H9 (cell line): ENCODE data around the gene GRIK4. TPM values are rescaled to one million over a fixed set of nuclear protein-coding genes. Genes with fewer than 3 reads are reported as not detected.

Source experiments
- DNase-seq: peaks from one replicate; pipeline ENCODE4 v3.0.0-alpha.2; 2017
- H2AFZ ChIP-seq: one replicate; pipeline ENCODE4 v1.6.1; 2013; ENCODE audit warnings: mild to moderate bottlenecking, low read length, control low read depth, moderate library complexity
- H2AK5ac ChIP-seq: 2 replicates; pipeline ENCODE4 v1.6.1; 2013; ENCODE audit warnings: low read length, control low read depth, mixed read lengths; ENCODE audit not compliant: insufficient read length
- H2BK120ac ChIP-seq: one replicate; pipeline ENCODE4 v1.6.1; 2013; ENCODE audit warnings: low read depth, mild to moderate bottlenecking, low read length, control low read depth, inconsistent platforms; ENCODE audit not compliant: poor library complexity, severe bottlenecking
- H2BK12ac ChIP-seq: 2 replicates; pipeline ENCODE4 v1.6.1; 2013; ENCODE audit warnings: low read length, control low read depth, mixed read lengths, low read depth; ENCODE audit not compliant: insufficient read length
- H2BK15ac ChIP-seq: 2 replicates; pipeline ENCODE4 v1.6.1; 2013; ENCODE audit warnings: low read depth, low read length, control low read depth
- H2BK20ac ChIP-seq: one replicate; pipeline ENCODE4 v1.6.1; 2013; ENCODE audit warnings: low read depth, mild to moderate bottlenecking, low read length, control low read depth, inconsistent platforms; ENCODE audit not compliant: poor library complexity, severe bottlenecking
- H2BK5ac ChIP-seq: 2 replicates; pipeline ENCODE4 v1.6.1; 2013; ENCODE audit warnings: low read length, control low read depth, mixed read lengths; ENCODE audit not compliant: insufficient read length
- H3K14ac ChIP-seq: 2 replicates; pipeline ENCODE4 v1.6.1; 2013; ENCODE audit warnings: low read length, control low read depth; ENCODE audit not compliant: insufficient read depth
- H3K18ac ChIP-seq: 2 replicates; pipeline ENCODE4 v1.6.1; 2013; ENCODE audit warnings: low read depth, mild to moderate bottlenecking, mixed read lengths, low read length, control low read depth; ENCODE audit not compliant: insufficient read length
- H3K23ac ChIP-seq: 2 replicates; pipeline ENCODE4 v1.6.1; 2013; ENCODE audit warnings: low read length, control low read depth, mixed read lengths, low read depth; ENCODE audit not compliant: insufficient read length
- H3K23me2 ChIP-seq: 2 replicates; pipeline ENCODE4 v1.6.1; 2013; ENCODE audit warnings: low read depth, mild to moderate bottlenecking, mixed read lengths, low read length, control low read depth; ENCODE audit not compliant: insufficient read length, poor library complexity, severe bottlenecking
- H3K27ac ChIP-seq: 2 replicates; pipeline ENCODE4 v1.5.1; 2013; ENCODE audit warnings: low read length, control low read depth, mixed read lengths, low read depth; ENCODE audit not compliant: insufficient read length
- H3K27me3 ChIP-seq: 2 replicates; pipeline ENCODE4 v1.6.1; 2013; ENCODE audit warnings: low read length, control low read depth, inconsistent platforms; ENCODE audit not compliant: insufficient read depth
- H3K4ac ChIP-seq: 2 replicates; pipeline ENCODE4 v1.6.1; 2013; ENCODE audit warnings: low read depth, mild to moderate bottlenecking, control low read depth, inconsistent platforms, low read length, moderate library complexity
- H3K4me1 ChIP-seq: 2 replicates; pipeline ENCODE4 v1.6.1; 2013; ENCODE audit warnings: low read length, control low read depth, inconsistent platforms; ENCODE audit not compliant: insufficient read depth
- H3K4me2 ChIP-seq: 2 replicates; pipeline ENCODE4 v1.6.1; 2013; ENCODE audit warnings: low read length, control low read depth, mixed read lengths; ENCODE audit not compliant: insufficient read length, insufficient read depth
- H3K56ac ChIP-seq: 2 replicates; pipeline ENCODE4 v1.6.1; 2013; ENCODE audit warnings: low read depth, mild to moderate bottlenecking, mixed read lengths, low read length, control low read depth; ENCODE audit not compliant: insufficient read length
- H3K79me1 ChIP-seq: 2 replicates; pipeline ENCODE4 v1.6.1; 2013; ENCODE audit warnings: low read depth, mild to moderate bottlenecking, moderate library complexity, low read length, control low read depth, inconsistent platforms; ENCODE audit not compliant: insufficient read depth, poor library complexity, severe bottlenecking
- H3K79me2 ChIP-seq: 2 replicates; pipeline ENCODE4 v1.6.1; 2013; ENCODE audit warnings: low read length, control low read depth, inconsistent platforms; ENCODE audit not compliant: insufficient read depth
- H3K9ac ChIP-seq: 2 replicates; pipeline ENCODE4 v1.6.1; 2013; ENCODE audit warnings: low read length, control low read depth, mixed read lengths; ENCODE audit not compliant: insufficient read length; ENCODE audit errors: extremely low read depth
- H3K9me3 ChIP-seq: one replicate; pipeline ENCODE4 v1.6.1; 2013; ENCODE audit warnings: low read depth, low read length, inconsistent platforms; ENCODE audit not compliant: control insufficient read depth
- H3T11ph ChIP-seq: one replicate; pipeline ENCODE4 v1.6.1; 2013; ENCODE audit warnings: mild to moderate bottlenecking, low read length, control low read depth, inconsistent platforms
- H4K20me1 ChIP-seq: one replicate; pipeline ENCODE4 v1.6.1; 2013; ENCODE audit not compliant: control insufficient read depth, insufficient read length, insufficient read depth
- H4K5ac ChIP-seq: 2 replicates; pipeline ENCODE4 v1.6.1; 2013; ENCODE audit warnings: low read depth, mild to moderate bottlenecking, mixed read lengths, low read length, control low read depth; ENCODE audit not compliant: insufficient read length
- H4K8ac ChIP-seq: replicated peaks from 2 replicates; pipeline ENCODE4 v1.6.1; 2013; ENCODE audit warnings: low read length, control low read depth, mixed read lengths, low read depth; ENCODE audit not compliant: insufficient read length
- H4K91ac ChIP-seq: 2 replicates; pipeline ENCODE4 v1.6.1; 2013; ENCODE audit warnings: low read depth, mild to moderate bottlenecking, moderate library complexity, mixed read lengths, low read length, control low read depth; ENCODE audit not compliant: insufficient read length
- H3K27ac Mint-ChIP-seq, 3 experiments: 2 replicates in 2 of 3; 3 replicates in 1 of 3; pipeline ENCODE4 v1.8.0; 2020 to 2021; ENCODE audit warnings: mixed read lengths in 3 of 3, mild to moderate bottlenecking in 1 of 3, moderate library complexity in 1 of 3
- H3K27me3 Mint-ChIP-seq: 2 replicates; pipeline ENCODE4 v1.8.0; 2021; ENCODE audit warnings: low read depth, mild to moderate bottlenecking, moderate library complexity, mixed read lengths
- H3K36me3 Mint-ChIP-seq, 3 experiments: 2 replicates in 2 of 3; 3 replicates in 1 of 3; pipeline ENCODE4 v1.8.0; 2020 to 2021; ENCODE audit warnings: low read depth in 3 of 3, mixed read lengths in 3 of 3; ENCODE audit not compliant: insufficient read depth in 1 of 3
- H3K4me1 Mint-ChIP-seq, 2 experiments: 2 replicates each; pipeline ENCODE4 v1.8.0; 2020; ENCODE audit warnings: mixed read lengths in 2 of 2
- H3K4me3 Mint-ChIP-seq, 2 experiments: 2 replicates in 1 of 2; 3 replicates in 1 of 2; pipeline ENCODE4 v1.8.0; 2020 to 2021; ENCODE audit warnings: mild to moderate bottlenecking in 2 of 2, mixed read lengths in 2 of 2, moderate library complexity in 1 of 2
- H3K9me3 Mint-ChIP-seq, 2 experiments: 2 replicates in 1 of 2; 3 replicates in 1 of 2; pipeline ENCODE4 v1.8.0; 2020; ENCODE audit warnings: mild to moderate bottlenecking in 2 of 2, mixed read lengths in 2 of 2, moderate library complexity in 1 of 2
- CTCF ChIP-seq: fragments of 200-600 bp; sonication (generic); conservative IDR thresholded peaks from 3 replicates; pipeline ENCODE4 v1.8.0; 2021; ENCODE audit warnings: antibody characterized with exemption, mild to moderate bottlenecking
- WGBS: extraction: QIAGEN DNeasy Blood & Tissue Kit; methylation state at CpG from one replicate; pipeline ENCODE4 v1.1.7; 2013; ENCODE audit warnings: missing lambda C conversion rate, low lambda C conversion rate, mixed read lengths; ENCODE audit not compliant: insufficient read length; ENCODE audit errors: extremely low coverage; 5-methylcytosine and 5-hydroxymethylcytosine counted together
- total RNA-seq: library from RNA; stranded (reverse); gene quantifications from 2 replicates; pipeline ENCODE4 v1.2.1, GENCODE V29; 2021

The GRIK4 gene
- total RNA-seq, 1 experiment from 2014 or later, result 2.3 TPM

- H2AFZ ChIP-seq, result no peak overlapping the region
- H4K91ac ChIP-seq, result no peak overlapping the region
- peaks cover 29% of the 10 kb centered on the region for H3K27me3 Mint-ChIP-seq
- H3K56ac ChIP-seq, result no peak overlapping the region
- H3K27ac ChIP-seq, result no peak overlapping the region
- H3K79me1 ChIP-seq, result no peaks in the 10 kb centered on the region
- H2BK20ac ChIP-seq, result no peak overlapping the region
- no peak overlapping the region; a peak in 1 of 7 replicates for H3K27ac Mint-ChIP-seq
- no peak overlapping the region for H3K4ac ChIP-seq
- no peak overlapping the region for H3K18ac ChIP-seq
- no peak for DNase-seq
- H3K4me2 ChIP-seq, result no peak overlapping the region
- WGBS, result no CpG with 5 or more reads among the region's 16 CpGs
- no peak overlapping the region for H2BK120ac ChIP-seq
- H4K20me1 ChIP-seq, result no peaks in the 10 kb centered on the region
- peaks cover 5 to 7% of the 10 kb centered on the region in 2 experiments; a peak in 4 of 5 replicates for H3K9me3 Mint-ChIP-seq
- H3T11ph ChIP-seq, result no peak overlapping the region
- H4K8ac ChIP-seq, result no peak overlapping the region
- H4K5ac ChIP-seq, result no peak overlapping the region
- no peaks in the 10 kb centered on the region for H3K23me2 ChIP-seq
- peaks cover 29 to 39% of the 10 kb centered on the region in 2 experiments for H3K4me1 Mint-ChIP-seq
- no peak overlapping the region for H3K4me3 Mint-ChIP-seq
- no peaks in the 10 kb centered on the region for H3K27me3 ChIP-seq
- H3K23ac ChIP-seq, result no peak overlapping the region
- H3K14ac ChIP-seq, result no peak overlapping the region
- H2BK12ac ChIP-seq, result no peak overlapping the region
- no peaks in the 10 kb centered on the region for H3K79me2 ChIP-seq
- 0 out of 2 replicates have a peak, but pooled peaks cover 2% of the 10 kb centered on the region for H3K4me1 ChIP-seq
- no peak overlapping the region for H2BK15ac ChIP-seq
- no peak for TF ChIP-seq CTCF
- peaks cover 0 to 9% (median 3%) of the 10 kb centered on the region in 3 experiments; a peak in 3 of 7 replicates for H3K36me3 Mint-ChIP-seq
- H2AK5ac ChIP-seq, result no peak overlapping the region
- no peak overlapping the region for H3K9ac ChIP-seq
- H3K9me3 ChIP-seq, result no peaks in the 10 kb centered on the region
- no peak overlapping the region for H2BK5ac ChIP-seq
These were observed 14.0 kb downstream of the GRIK4 start for GRCh38 chr11:120525261-120526171.
